A673 (cell line): ENCODE measurements around the gene KCNK18. TPM values are rescaled to one million over a fixed set of nuclear protein-coding genes. Genes with fewer than 3 reads are reported as not detected.

ENCODE experiments used
- BruUV-seq: library from RNA; stranded (reverse); fragments of 400-500 nt; replicated peaks from 2 replicates; lab custom pipeline; 2021; lab: Mats Ljungman, UMichigan
- CTCF ChIA-PET: fragments of 300-600 bp; sonication (Branson Sonifier 250); formaldehyde crosslinking; loops from one replicate; lab custom pipeline; 2022; ENCODE audit warnings: antibody characterized with exemption; lab: Charles Lee
- POLR2A ChIA-PET: fragments of 300-600 bp; sonication (Branson Sonifier 250); formaldehyde crosslinking; loops from one replicate; lab custom pipeline; 2022; ENCODE audit warnings: antibody characterized with exemption; ENCODE audit not compliant: low non-redundant PET; lab: Charles Lee
- DNase-seq: peaks from one replicate; pipeline ENCODE4 v3.0.0-alpha.2; 2015; ENCODE audit warnings: low spot score
- H3K27ac ChIP-seq: fragments of 200-600 bp; sonication (generic); 2 replicates; pipeline ENCODE4 v1.5.1; 2016; ENCODE audit warnings: mixed run types, low read depth, mild to moderate bottlenecking, mixed read lengths, antibody characterized with exemption, low read length; ENCODE audit not compliant: poor library complexity, severe bottlenecking
- H3K27me3 ChIP-seq: fragments of 200-600 bp; sonication (generic); replicated peaks from 2 replicates; pipeline ENCODE4 v1.6.1; 2017; ENCODE audit warnings: mixed run types, low read depth, mild to moderate bottlenecking, mixed read lengths, antibody characterized with exemption, low read length; ENCODE audit not compliant: insufficient read depth, poor library complexity
- H3K36me3 ChIP-seq: fragments of 200-600 bp; sonication (generic); 2 replicates; pipeline ENCODE4 v1.6.1; 2016; ENCODE audit warnings: mixed run types, mild to moderate bottlenecking, mixed read lengths, antibody characterized with exemption, low read length; ENCODE audit not compliant: insufficient read depth, poor library complexity, severe bottlenecking
- H3K4me1 ChIP-seq: fragments of 200-600 bp; sonication (generic); 2 replicates; pipeline ENCODE4 v1.6.1; 2017; ENCODE audit warnings: mixed run types, mild to moderate bottlenecking, mixed read lengths, antibody characterized with exemption, low read length; ENCODE audit not compliant: insufficient read depth, poor library complexity, severe bottlenecking
- H3K4me3 ChIP-seq: fragments of 200-600 bp; sonication (generic); 2 replicates; pipeline ENCODE4 v1.5.1; 2016; ENCODE audit warnings: low read depth, mixed run types, mild to moderate bottlenecking, mixed read lengths, low read length; ENCODE audit not compliant: poor library complexity, severe bottlenecking
- H3K9me3 ChIP-seq: fragments of 200-600 bp; sonication (generic); 2 replicates; pipeline ENCODE4 v1.6.1; 2016; ENCODE audit warnings: mixed run types, low read depth, mild to moderate bottlenecking, mixed read lengths, antibody characterized with exemption, low read length; ENCODE audit not compliant: poor library complexity, severe bottlenecking
- CTCF ChIP-seq: fragments of 300-800, 200-600 bp; sonication (generic); conservative IDR thresholded peaks from 2 replicates; pipeline ENCODE4 v1.5.1; 2017; ENCODE audit warnings: low read depth, mild to moderate bottlenecking, antibody characterized with exemption, low read length, moderate library complexity, mixed read lengths
- EZH2 ChIP-seq: fragments of 200-600 bp; sonication (generic); IDR thresholded peaks from 2 replicates; pipeline ENCODE4 v1.6.1; 2017; ENCODE audit warnings: borderline replicate concordance, low read depth, mild to moderate bottlenecking, mixed read lengths, antibody characterized with exemption, low read length; ENCODE audit not compliant: poor library complexity, severe bottlenecking
- intact Hi-C: fragments of 100-400 bp; cut with micrococcal nuclease; formaldehyde crosslinking; loops from one replicate; pipeline ENCODE4 v1.10.0; 2022; ENCODE audit not compliant: unreplicated experiment
- total RNA-seq: library from RNA; stranded (reverse); gene quantifications from 2 replicates; pipeline ENCODE4 v1.2.3, GENCODE V29; 2021

KCNK18 gene
- total RNA-seq, 1 experiment from 2014 or later = 0.43 TPM

GRCh38 chr10:117166418-117167345 is 30.6 kb upstream of the KCNK18 start:
- no peaks in the 10 kb centered on the region for H3K27me3 ChIP-seq
- H3K27ac ChIP-seq = peak overlapping the region; percentile 73
- H3K4me1 ChIP-seq = peaks cover 46% of the 10 kb centered on the region
- TSS peak; percentile 34 for BruUV-seq
- no peaks in the 10 kb centered on the region for H3K36me3 ChIP-seq
- ChIA-PET CTCF (interaction anchor here (0.5 to 3.3 kb wide), 9 partner anchors 8 to 484 kb away, joined by 3 to 28 read pairs (median 8); no protein-coding TSS in a partner anchor), POLR2A (interaction anchor here (0.6 to 0.7 kb wide), 2 partner anchors 76 to 95 kb away, joined by 5 to 7 read pairs; no protein-coding TSS in a partner anchor)
- DNase-seq = peak; percentile 33
- TF ChIP-seq CTCF = no peak
- TF ChIP-seq EZH2 = no peak
- H3K9me3 ChIP-seq = no peaks in the 10 kb centered on the region
- H3K4me3 ChIP-seq = peak overlapping the region; percentile 55
- intact Hi-C loops = loop anchor here (2.0 to 5.0 kb wide), 2 partner anchors 96 to 274 kb away; no protein-coding TSS in a partner anchor

- Histone ChIP-seq H3K9me3 (no peaks in the 10 kb centered on the region), H3K4me1 (peaks cover 39% of the 10 kb centered on the region), H3K4me3 (peak overlapping the region; percentile 55), H3K27me3 (no peaks in the 10 kb centered on the region), H3K36me3 (no peaks in the 10 kb centered on the region), H3K27ac (peak overlapping the region; percentile 73)
- TF ChIP-seq EZH2 (no peak), CTCF (no peak)
- no peak for DNase-seq
- intact Hi-C loops = loop anchor here (2.0 to 5.0 kb wide), 2 partner anchors 97 to 275 kb away; no protein-coding TSS in a partner anchor
- BruUV-seq = no TSS peak
- ChIA-PET CTCF (interaction anchor here (0.5 to 3.3 kb wide), 7 partner anchors 8 to 485 kb away, joined by 3 to 28 read pairs (median 13); no protein-coding TSS in a partner anchor), POLR2A (interaction anchor here (0.6 to 0.7 kb wide), 3 partner anchors 77 to 96 kb away, joined by 4 to 7 read pairs (median 5); no protein-coding TSS in a partner anchor)
Observed at GRCh38 chr10:117167346-117167788, 29.9 kb upstream of the KCNK18 start.
